DMS 273 (cell line): ENCODE measurements around the gene SMPDL3B.

ENCODE experiments used
- DNase-seq: peaks from one replicate; lab custom pipeline; 2025; ENCODE audit not compliant: unreplicated experiment; lab: John Stamatoyannopoulos, UW

The SMPDL3B gene

GRCh38 chr1:27940297-27940696, 5.5 kb downstream of the SMPDL3B start:
- peak; percentile 73 for DNase-seq

GRCh38 chr1:27940870-27941560, 6.2 kb downstream of the SMPDL3B start:
- DNase-seq, result peak; percentile 17

- no peak for DNase-seq
Observed at GRCh38 chr1:27941671-27942540, 7.1 kb downstream of the SMPDL3B start.

GRCh38 chr1:27945020-27945419, 10.2 kb downstream of the SMPDL3B start:
- DNase-seq, result no peak

- DNase-seq, result no peak
Observed at GRCh38 chr1:27949027-27949426, 14.2 kb downstream of the SMPDL3B start.

GRCh38 chr1:27951396-27951795, 16.6 kb downstream of the SMPDL3B start:
- no peak for DNase-seq

GRCh38 chr1:27952147-27952546, 17.3 kb downstream of the SMPDL3B start:
- no peak for DNase-seq

GRCh38 chr1:27954186-27954585, 19.4 kb downstream of the SMPDL3B start:
- no peak for DNase-seq

GRCh38 chr1:27955076-27955475, 20.3 kb downstream of the SMPDL3B start:
- DNase-seq, result no peak

- DNase-seq, result no peak
Observed at GRCh38 chr1:27956761-27957160, 22.0 kb downstream of the SMPDL3B start.

GRCh38 chr1:27957655-27958054, 22.9 kb downstream of the SMPDL3B start:
- DNase-seq, result no peak

GRCh38 chr1:27958513-27958912, 23.7 kb downstream of the SMPDL3B start:
- no peak for DNase-seq

GRCh38 chr1:27959792-27960603, 25.2 kb downstream of the SMPDL3B start, which contains the start of gene XKR8:
XKR8 (plus strand) TSS chr1:27959973; CDS start chr1:27960070, 97 bp downstream.
- peak; percentile 87 for DNase-seq

GRCh38 chr1:27960762-27961645, 26.2 kb downstream of the SMPDL3B start:
- no peak for DNase-seq

- DNase-seq, result peak; percentile 42
Observed at GRCh38 chr1:27961646-27962221, 26.9 kb downstream of the SMPDL3B start.

GRCh38 chr1:27963393-27963792, 28.6 kb downstream of the SMPDL3B start:
- no peak for DNase-seq

- no peak for DNase-seq
Observed at GRCh38 chr1:27966402-27967105, 31.8 kb downstream of the SMPDL3B start.

- no peak for DNase-seq
Observed at GRCh38 chr1:27967106-27967883, 32.5 kb downstream of the SMPDL3B start.
